ENCODE data around the gene MAP2K1.

DNA sequence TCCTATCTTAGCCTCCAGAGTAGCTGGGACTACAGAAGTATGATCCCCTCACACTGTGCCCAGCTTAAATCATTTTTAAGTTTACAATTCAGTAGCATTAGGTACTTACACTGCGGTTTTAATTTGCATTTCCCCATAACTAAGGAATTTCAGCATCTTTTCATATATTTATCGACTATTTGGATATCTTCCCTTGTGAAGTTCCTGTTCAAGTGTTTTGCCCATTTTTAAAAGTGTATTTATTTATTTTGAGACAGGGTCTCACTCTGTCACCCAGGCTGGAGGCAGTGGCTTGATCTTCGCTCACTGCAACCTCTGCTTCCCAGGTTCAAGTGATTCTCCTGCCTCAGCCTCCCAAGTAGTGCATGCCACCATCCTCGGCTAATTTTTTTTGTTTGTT is 12.5 kb upstream of the MAP2K1 start:
- TF ChIP-seq, protein P1, sequence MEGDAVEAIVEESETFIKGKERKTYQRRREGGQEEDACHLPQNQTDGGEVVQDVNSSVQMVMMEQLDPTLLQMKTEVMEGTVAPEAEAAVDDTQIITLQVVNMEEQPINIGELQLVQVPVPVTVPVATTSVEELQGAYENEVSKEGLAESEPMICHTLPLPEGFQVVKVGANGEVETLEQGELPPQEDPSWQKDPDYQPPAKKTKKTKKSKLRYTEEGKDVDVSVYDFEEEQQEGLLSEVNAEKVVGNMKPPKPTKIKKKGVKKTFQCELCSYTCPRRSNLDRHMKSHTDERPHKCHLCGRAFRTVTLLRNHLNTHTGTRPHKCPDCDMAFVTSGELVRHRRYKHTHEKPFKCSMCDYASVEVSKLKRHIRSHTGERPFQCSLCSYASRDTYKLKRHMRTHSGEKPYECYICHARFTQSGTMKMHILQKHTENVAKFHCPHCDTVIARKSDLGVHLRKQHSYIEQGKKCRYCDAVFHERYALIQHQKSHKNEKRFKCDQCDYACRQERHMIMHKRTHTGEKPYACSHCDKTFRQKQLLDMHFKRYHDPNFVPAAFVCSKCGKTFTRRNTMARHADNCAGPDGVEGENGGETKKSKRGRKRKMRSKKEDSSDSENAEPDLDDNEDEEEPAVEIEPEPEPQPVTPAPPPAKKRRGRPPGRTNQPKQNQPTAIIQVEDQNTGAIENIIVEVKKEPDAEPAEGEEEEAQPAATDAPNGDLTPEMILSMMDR (IDR thresholded peaks at IDR 0.05), result no peak
- no peak for TF ChIP-seq POLR2A (IDR thresholded peaks at IDR 0.05)
